Glomerular visceral epithelial cell (primary cell): ENCODE data around the gene RGS16.

Experiments
- DNase-seq: peaks from one replicate; pipeline ENCODE4 v3.0.0-alpha.2; 2016; ENCODE audit errors: extremely low spot score

The RGS16 gene

DNA sequence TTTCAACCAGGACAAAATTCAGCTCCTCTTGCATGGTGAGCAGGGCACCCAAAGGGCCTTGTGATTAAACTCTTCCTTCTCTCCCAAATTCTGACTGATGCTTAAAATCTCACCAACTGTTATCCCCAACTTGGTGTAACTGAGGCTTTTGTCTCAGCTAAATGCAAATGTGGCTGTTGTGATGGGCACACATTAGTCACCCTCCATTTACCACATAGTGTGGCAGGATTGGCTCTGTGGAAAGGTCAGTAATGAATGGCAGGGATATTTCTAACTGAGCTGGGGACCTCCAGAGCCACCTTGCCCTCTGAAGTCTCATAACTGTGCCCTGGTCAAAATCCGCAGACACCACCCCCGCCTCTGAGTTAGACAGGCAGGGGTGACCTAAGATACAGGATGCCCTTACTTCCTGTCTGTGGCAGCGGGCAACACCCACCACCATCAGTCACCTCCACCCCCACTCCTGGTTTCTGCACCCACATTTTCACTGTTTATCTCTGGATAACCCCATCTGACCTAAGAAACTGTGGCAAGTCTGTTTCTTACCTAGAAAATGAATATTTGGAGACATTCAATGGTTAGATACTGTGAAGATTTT is 25.4 kb upstream of the RGS16 start:
- no peak for DNase-seq

DNA sequence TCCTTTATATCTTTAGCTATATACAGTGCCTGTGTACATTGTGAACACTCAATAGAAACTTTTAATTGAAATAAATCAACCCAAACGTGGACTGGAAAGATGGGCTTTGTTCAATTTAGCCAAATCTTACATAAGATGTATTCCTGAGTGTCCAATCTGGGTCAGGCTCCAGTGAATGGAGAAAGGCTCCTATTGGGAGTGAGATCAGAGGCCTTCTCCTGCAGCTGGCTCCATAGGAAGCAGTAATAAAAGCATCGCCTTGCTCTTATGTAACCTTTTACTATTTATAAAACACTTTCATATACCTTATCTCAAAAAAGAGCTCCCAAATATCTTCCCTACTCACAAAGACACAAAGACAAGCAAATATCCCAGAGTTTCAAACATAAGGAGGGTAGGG is 24.9 kb upstream of the RGS16 start:
- no peak for DNase-seq

DNA sequence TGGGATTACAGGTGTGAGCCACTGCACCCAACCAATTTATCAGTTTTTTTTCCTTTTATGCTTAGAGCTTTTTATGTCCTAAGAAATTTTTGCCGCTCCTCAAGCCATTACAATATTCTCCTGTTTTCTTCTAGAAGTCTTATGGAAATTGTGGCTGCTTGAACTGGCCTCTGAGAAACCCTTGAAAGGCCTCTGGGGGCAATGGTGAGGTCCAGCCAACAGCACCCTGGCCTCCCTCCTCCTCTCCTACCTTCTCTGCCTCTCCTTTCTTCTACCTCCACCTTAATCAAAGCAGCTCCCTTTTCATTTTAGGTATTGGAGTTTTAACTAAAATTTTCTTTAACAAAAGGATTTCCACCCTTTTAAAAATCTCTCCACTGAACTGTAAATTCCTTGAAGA is 24.5 kb upstream of the RGS16 start:
- DNase-seq, result no peak

DNA sequence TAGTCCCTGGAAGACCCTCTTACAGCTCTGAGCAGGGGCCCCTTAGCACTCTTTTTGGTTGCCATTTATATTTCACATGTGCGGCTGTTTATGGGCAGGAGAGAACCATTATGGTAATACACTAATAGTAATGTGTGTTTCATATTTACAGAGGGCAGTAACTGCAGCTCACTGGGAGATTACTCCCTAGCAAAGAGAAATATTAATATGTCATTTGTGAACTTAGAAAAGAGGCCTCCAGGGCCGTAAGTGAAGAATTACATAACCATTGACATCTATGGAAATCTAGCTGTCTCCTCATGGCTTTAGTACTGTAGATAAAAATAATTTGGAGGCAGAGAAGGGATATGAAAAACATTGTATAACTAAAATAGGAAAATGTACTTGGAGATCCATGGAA is 23.4 kb upstream of the RGS16 start:
- no peak for DNase-seq

DNA sequence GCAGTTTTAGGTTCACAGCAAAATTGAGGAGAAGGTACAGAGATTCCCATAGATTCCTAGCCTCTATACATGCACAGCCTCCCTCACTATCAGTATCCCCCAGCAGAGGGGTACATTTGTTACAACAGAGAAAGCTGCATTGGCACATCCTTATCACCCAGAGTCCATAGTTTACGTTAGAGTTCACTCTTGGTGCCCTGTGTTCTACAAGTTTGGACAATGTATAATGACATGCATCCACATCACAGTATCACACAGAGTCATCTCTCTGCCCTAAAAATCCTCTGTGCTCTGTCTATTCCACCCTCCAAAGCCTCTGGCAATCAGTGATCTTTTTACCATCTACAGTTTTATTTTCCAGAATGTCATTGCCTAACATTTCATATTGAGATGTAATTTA is 22.3 kb upstream of the RGS16 start:
- DNase-seq, result no peak

DNA sequence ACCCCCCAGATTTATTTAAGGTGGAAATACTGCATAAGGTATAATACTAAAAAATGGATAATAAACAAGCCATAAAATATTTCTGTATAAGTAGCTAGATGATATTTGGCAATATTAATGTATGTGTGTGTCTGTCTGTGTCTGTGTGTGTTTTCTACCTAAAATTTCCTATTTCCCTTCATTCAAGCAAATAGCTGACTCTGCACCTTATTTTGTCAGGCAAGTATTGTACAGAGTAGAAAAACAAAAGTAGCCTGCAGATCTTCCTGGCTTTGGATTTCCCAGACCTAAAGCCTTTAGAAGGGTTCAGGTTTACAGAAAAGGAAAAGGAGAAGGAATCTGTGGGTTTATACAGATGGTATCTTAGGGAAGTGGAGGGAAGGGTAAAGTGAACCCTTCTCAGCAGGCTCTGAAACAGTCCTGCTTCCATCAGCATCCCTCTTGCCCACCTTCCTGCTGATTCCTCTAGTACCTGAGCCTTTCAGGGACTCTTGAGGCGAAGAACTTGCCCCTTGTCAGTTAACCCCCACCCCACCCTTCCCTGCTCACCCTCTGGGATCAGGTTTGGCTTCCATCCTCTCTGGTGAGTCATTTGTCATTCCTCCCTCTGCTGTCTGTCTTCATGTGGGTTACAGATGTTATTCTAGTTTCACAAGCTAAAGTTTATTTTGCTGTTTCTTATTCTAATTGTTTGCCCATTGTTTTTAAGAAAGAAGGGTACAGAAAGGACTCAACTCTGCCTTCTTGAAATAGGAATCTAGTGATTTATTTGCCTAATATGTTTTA is 21.7 kb upstream of the RGS16 start:
- no peak for DNase-seq

DNA sequence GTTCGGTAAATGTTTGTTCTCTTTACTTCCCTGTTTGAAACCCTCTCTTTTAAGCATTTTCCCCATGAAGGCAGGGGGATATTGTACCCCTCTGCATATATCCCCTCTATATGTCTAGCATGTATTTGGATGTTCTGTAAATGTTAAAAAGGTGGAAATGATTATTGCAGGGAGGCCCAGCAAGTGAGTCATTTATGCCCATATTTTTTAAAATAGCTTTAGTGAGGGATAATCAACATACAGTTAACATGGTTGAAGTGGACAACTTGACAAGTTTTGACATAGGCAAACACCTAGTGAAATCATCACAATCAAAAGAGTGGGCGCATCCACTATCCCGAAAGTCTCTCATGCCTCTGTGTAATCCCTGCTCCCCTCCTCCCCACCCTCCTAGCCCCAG is 20.8 kb upstream of the RGS16 start:
- no peak for DNase-seq

DNA sequence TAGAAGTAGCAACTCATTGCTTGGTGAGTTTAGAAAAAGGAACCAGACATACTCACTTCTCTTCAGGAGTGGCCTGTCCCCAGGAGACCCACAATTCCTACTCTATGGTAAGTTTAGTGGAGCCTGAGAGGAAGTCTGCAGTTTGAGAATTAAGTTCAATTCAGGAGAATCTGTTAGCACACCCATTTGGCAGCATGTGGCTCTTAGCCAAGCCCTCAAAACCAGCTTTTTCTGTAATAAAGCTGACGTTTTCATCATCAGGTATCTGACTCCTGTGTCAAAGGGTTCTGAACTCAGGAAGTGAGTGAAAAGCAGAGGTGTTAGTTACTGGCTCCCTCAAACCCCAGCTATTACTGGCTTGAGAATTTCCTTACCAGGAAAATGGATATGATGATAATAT is 20.4 kb upstream of the RGS16 start:
- DNase-seq, result no peak

DNA sequence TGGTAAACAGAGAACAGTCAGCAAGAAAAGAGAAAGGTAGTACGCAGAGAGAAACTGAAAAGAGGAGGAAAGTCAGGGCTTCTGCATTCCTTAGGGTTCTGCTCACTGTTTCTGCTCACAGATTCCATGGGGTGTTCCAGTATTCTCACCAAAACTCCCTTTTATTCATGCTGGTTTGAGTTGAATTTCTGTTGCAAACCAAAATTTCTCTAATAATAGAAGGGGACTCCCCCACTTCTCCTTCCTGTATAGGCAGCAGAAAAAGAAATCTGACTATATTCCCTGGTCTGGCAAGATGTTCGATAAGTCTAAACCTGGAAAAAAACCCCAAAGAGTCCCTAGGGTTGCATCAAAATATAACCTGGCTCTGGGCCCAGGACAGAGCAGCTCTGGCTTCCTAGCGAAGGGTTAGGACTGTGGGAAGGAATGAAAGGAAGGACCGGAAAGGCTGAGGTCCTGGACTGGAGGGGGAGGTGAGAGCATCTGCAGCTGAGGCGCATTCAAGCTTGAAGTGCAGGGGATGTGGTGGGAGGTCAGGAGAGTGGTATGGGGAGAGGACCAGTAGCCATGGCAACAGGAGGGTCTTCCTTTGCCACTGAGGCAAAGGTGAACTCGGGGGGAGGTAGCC is 18.8 kb upstream of the RGS16 start:
- no peak for DNase-seq

DNA sequence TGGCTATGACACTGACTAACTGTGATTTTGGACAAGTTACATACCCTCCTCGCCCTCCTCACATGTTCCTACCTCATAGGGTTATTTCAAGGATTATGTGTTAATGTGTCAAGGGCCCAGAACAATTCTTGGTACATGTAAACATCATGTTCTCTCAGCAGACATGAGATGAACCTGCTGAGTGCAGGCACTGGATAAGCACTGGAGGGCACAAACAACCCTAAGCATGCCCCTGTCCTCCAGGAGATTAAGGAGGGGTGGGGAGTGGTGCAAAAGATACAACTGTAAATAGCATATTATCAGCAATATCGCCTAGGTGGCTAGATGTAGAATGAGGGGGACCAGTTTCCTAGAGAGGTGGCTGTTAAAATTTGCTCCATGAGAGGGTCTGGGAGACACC is 17.7 kb upstream of the RGS16 start:
- no peak for DNase-seq

DNA sequence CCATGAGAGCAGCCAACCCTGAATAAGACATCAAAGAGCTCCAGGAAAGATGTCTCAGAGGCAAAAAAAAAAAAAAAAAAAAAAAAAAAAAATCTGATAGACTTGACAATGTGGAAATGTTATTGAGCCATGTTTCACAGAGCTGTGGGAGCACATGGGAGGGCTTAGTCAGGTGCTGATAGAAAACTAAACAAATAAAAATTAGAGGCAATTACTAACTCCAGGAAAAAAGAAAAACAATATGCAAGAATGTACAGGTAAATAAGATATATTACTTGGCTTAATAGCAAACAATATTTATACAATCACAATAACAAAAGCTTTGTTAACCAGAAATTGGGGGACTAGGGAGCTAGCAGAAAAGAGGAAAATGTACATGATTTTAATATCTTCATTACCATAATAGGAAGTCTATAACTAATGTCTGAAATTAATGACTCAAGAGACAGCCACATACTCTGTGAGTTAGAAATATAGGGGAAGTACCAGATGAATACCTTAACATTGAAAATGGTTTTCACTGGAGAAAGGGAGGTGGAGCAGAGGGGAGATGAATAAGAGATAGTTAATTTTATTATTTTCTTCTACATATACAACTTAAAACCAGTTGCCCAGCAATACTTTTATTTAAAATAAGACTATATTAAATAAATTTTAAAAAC is 16.9 kb upstream of the RGS16 start:
- DNase-seq, result no peak

DNA sequence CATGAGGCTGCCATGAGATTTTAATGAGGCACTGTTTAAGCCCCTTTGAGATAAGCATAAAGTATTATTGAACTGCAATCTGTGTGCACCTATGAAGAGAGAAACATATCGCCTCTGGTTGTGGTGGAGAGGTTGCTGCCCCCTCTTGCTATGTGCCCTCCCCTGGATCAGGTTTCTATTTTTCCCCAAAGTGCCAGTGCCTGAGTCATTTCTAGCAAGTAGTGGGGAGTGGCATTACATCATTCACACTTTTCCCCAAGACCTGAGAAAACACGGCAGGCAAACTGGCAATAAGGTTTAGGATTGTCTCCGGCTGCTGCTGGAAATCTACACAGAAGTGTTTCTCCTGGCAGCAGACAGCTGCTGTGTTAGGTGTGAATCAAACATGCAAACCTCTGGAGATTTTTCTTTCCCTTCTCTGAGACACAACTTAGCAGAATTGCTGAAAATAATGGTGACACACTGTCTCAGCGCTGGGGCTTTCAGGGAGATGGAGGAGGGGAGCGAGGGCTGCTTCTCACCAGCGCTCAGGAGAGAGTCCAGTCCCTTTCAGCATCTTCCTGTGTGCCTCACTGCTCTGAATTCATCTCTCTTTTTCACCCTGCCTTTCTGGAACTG is 13.7 kb upstream of the RGS16 start:
- DNase-seq, result peak; percentile 48

DNA sequence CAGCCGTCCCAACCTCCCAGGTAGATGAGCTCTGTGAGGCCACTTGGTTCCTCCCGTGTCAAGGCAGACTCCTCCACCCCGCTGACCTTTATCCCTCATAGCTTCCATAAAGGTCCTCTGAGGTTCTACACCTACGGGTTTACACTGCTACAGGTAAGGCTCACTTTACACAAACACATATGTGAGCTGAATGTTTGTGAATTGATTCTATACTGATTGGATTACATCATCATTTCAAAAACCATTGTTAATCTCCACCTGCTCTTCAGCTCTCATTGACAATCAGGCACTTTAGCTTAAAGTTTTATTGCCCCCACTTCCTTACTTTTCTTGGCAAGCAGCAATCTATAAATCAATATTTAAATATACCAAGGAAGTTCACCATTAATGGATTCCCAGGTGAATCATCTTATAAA is 12.8 kb upstream of the RGS16 start:
- no peak for DNase-seq

DNA sequence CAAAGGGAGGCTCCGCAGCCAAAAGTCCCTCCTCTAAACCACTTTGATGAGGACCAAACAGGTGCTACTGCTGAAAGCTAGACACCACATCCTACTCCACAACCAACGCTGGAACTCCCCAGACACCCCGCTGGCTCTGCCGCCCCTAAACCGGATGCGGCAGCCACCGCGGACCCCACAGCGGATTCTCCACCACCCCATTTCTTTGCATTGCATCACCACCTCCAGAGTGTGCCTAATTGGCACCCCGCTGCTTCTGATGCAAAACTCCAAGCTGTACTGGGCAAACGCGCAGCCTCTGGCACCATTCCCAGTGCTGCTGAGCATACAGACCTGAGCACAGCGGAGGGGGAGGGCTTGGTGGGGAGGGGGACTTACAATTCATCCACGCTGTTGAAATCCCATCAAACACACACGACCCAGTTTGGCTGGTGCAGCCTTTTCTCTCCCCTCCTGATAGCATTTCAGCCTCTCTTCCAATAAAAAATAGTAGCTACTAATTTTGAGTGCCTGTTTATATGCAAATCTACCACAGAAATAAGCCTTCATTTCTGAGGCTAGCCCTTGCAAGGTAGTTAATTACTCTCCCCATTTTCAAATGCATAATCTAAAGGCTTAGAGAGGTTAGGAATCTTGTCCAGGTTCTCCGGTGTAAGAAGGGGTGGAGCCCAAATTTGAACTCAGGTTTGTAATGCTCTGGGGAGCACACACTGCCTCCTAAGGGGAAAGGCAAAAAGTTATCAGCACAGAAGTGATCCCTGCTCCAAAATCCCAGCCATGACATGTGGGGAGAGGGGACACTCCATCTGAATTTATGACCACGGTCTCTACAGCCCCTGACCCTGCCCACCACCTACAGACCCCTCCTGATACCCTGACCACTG is 12.2 kb upstream of the RGS16 start:
- no peak for DNase-seq

DNA sequence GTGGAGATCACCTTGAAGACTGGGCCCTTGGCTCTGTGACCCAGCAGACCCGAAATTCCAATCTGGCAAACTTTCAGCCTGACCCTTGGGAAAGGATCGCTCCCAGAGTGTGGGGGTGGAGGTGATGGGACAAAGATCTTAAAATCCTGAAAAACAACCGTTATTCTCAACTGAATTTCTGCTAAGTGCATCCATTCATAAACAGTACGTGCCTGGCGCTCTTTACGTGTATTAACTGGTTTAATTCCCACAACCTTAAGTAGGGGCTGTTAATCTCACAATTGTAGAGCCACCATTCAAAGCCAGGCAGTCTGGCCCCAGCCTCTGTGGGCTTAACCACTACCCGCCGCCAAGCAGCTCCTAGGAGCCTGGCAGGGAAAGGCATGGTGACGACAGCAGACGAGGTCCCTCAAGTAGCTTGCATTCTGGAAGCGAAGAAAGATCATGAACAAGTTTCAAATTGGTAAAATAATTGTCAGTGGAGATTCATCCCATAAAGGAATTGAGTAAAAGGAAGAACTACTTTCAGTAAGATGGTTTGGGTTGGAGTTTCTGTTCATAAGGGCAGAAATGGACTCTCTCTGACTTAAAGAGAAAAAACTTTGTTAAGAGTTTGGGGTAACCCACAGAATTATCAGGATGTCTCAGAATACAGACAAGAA is 11.4 kb upstream of the RGS16 start:
- DNase-seq, result no peak

DNA sequence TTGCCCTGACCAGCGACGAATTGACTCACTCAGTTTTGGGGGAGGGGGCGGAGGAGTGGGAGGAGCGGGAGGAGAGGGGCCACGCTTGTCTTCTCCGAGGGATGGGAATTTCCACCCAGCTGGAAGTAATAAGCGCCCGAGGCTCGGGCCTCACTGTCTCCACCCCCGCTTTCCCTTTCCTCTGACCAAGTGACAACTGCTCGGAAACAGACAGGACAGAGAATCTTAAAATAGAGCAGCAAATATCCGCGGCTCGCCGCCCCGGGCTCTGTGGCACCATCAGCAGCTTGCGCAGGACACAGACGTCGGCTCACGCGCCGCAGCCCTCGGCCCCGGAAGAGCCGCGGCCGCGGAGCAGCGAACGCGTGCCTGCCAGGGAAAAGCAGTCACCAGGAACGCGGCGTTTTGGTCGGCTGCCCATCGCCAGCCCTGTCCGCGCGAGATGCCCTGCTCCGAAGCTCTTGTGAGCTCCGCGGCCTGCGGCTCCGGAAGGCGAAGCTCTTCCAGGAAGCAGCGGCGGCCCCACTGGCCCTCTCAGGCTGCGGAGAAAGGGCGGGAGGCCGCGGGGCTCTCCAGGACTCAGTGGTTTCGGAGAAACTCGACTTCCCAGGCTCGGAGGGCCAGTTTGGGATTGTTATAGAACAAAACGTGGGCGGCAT is 10.7 kb upstream of the RGS16 start:
- peak; percentile 78 for DNase-seq

DNA sequence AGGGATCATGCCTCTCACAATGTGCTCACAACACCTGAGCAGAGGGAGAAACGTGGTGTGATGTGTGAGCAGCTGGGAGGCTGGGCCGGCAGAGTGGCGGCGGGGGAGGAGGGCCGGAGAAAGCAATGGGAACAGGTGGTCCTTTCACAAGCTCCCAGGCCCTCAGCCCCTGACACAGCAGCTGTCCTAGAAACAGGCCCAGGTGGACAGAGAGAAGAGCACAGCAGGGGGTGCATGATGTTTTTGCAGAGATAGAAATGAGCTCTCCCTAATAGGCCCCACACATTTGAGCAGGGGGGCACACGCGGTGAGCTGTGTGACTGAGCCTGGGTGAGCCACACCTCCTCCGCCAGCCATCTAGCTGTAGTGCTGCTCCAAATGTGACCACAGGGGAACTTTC is 7.6 kb upstream of the RGS16 start:
- DNase-seq, result no peak

DNA sequence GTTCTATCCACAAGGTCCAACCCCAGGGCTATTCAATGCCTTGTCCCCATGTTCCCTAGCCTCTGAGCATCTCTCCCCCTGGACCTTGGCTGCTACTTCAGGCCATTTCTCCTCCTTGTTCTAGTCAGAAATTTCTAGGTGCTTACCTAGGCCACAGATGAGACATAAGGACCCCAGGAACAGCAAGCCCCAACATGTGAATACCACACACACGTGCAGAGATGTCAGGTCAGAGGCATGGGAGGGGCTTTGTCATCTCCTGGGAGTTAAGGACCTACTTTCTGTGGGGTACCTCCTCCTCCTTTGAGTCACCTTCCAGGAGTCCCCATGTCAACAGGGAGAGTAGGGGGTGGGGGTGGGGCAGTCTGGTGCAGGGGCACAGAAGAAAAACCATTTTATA is 7.1 kb upstream of the RGS16 start:
- DNase-seq, result no peak

DNA sequence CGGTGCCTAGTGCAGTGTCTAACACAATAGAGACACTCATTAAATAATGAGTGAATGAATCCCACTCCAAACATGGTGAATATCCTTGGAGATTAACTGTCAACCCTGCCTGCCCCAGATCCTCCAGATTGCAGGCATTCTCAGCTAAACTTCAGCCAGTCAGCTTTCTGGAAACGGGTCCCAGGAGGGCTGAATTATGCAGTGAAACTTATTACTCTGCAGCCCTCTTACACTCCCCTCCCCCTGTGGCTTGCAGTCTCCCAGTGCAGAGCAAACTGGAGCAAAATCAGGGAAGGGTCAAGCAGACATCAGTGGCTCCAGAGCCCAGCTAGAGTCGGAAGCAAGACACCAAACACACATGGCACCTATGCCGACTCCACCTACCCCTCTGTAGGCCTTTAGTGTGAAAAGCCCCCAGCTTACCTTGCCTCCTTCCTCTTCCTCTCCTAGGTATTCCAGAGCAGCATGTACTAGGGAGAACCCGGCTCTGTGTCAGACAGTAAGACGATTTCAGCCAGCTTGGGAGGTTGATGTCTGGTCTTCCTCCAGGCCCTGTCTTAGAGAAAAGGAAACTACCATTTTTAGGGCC is 6.5 kb upstream of the RGS16 start:
- no peak for DNase-seq
